Vagina (tissue), 2 donors: ENCODE measurements around the gene DGCR8. TPM values are rescaled to one million over a fixed set of nuclear protein-coding genes. Genes with fewer than 3 reads are reported as not detected.

Experiments
- DNase-seq, 2 donors: peaks; one replicate each; pipeline ENCODE4 v3.0.0-alpha.2; 2017; ENCODE audit errors: extremely low spot score in 2 of 2
- H3K27ac ChIP-seq: fragments of 200-600 bp; sonication (generic); one replicate; pipeline ENCODE4 v1.5.1; 2019
- H3K27me3 ChIP-seq: fragments of 200-600 bp; sonication (generic); one replicate; pipeline ENCODE4 v1.5.1; 2019
- H3K36me3 ChIP-seq, 2 donors: fragments of 200-600 bp; sonication (generic); one replicate each; pipeline ENCODE4 v1.5.1; 2017 to 2019
- H3K4me1 ChIP-seq: fragments of 200-600 bp; sonication (generic); one replicate; pipeline ENCODE4 v1.5.1; 2019
- H3K4me3 ChIP-seq, 2 donors: fragments of 200-600 bp; sonication (generic); 1 replicate in 1 of 2; 2 replicates in 1 of 2; pipeline ENCODE4 v1.5.1; 2016 to 2019
- H3K9me3 ChIP-seq: fragments of 200-600 bp; sonication (generic); one replicate; pipeline ENCODE4 v1.5.1; 2019
- CTCF ChIP-seq, 3 experiments: fragments of 450-650 bp in 2 of 3; fragments of 200-600 bp in 1 of 3; sonication (generic) in 1 of 3; IDR thresholded peaks; one replicate each; pipeline ENCODE4 v1.5.1; 2017 to 2019; ENCODE audit warnings: antibody characterized with exemption in 3 of 3, mild to moderate bottlenecking in 2 of 3, moderate library complexity in 2 of 3
- POLR2A ChIP-seq, 2 donors: fragments of 450-650 bp; IDR thresholded peaks; one replicate each; pipeline ENCODE4 v1.6.1; 2017; ENCODE audit warnings: antibody characterized with exemption in 2 of 2, mild to moderate bottlenecking in 2 of 2, moderate library complexity in 2 of 2
- POLR2AphosphoS5 ChIP-seq, 2 donors: sonication (generic); formaldehyde crosslinking; IDR thresholded peaks; one replicate each; pipeline ENCODE4 v1.9.0; 2017; ENCODE audit warnings: antibody characterized with exemption in 2 of 2, mild to moderate bottlenecking in 2 of 2, low read depth in 1 of 2; ENCODE audit not compliant: insufficient read depth in 1 of 2
- intact Hi-C: fragments of 100-400 bp; cut with DNase I; formaldehyde crosslinking; loops from one replicate; pipeline ENCODE4 v1.15.1; 2023
- total RNA-seq: library from RNA; depleted of rRNA; stranded (reverse); fragments of >200 nt; gene quantifications from one replicate; pipeline ENCODE4 v1.2.3, GENCODE V29; 2016

Gene DGCR8
- total RNA-seq, 1 donor from 2014 or later = 27.3 TPM

- TF ChIP-seq POLR2AphosphoS5 (IDR thresholded peaks at IDR 0.05; ENCODE audit: insufficient read depth in 1 of 2, low read depth in 1 of 2) (no peak), CTCF (IDR thresholded peaks at IDR 0.05) (no peak), POLR2A (IDR thresholded peaks at IDR 0.05) (no peak)
- peaks cover 0 to 81% of the 10 kb centered on the region in 2 donors for H3K36me3 ChIP-seq
- H3K27me3 ChIP-seq = no peaks in the 10 kb centered on the region
- no peaks in the 10 kb centered on the region for H3K9me3 ChIP-seq
- no peak for DNase-seq
- H3K4me3 ChIP-seq = no peak overlapping the region
- H3K4me1 ChIP-seq = no peaks in the 10 kb centered on the region
- intact Hi-C loops = no loop called here
- no peak overlapping the region for H3K27ac ChIP-seq
These were observed 28.1 kb downstream of the DGCR8 start for GRCh38 chr22:20107951-20108756.

- H3K27ac ChIP-seq = no peak overlapping the region
- H3K27me3 ChIP-seq = no peaks in the 10 kb centered on the region
- H3K36me3 ChIP-seq = peaks cover 0 to 86% of the 10 kb centered on the region in 2 donors
- TF ChIP-seq CTCF (IDR thresholded peaks at IDR 0.05) (no peak), POLR2A (IDR thresholded peaks at IDR 0.05) (no peak), POLR2AphosphoS5 (IDR thresholded peaks at IDR 0.05; ENCODE audit: insufficient read depth in 1 of 2, low read depth in 1 of 2) (no peak)
- intact Hi-C loops = no loop called here
- H3K9me3 ChIP-seq = no peaks in the 10 kb centered on the region
- no peaks in the 10 kb centered on the region for H3K4me1 ChIP-seq
- no peak overlapping the region for H3K4me3 ChIP-seq
- no peak for DNase-seq
These were observed 28.8 kb downstream of the DGCR8 start for GRCh38 chr22:20108757-20109230.

GRCh38 chr22:20109411-20110358, 29.6 kb downstream of the DGCR8 start:
- no peaks in the 10 kb centered on the region for H3K4me1 ChIP-seq
- H3K9me3 ChIP-seq = no peaks in the 10 kb centered on the region
- H3K27ac ChIP-seq = no peak overlapping the region

GRCh38 chr22:20110359-20110985, 30.4 kb downstream of the DGCR8 start:
- H3K27me3 ChIP-seq = no peaks in the 10 kb centered on the region
- intact Hi-C loops = loop anchor here (10.0 kb wide), 1 partner anchor 1964 kb away; no protein-coding TSS in a partner anchor
- no peak for DNase-seq

More at GRCh38 chr22:20109411-20110358, 29.6 kb downstream of the DGCR8 start:
- H3K4me3 ChIP-seq = no peak overlapping the region
- peaks cover 0 to 91% of the 10 kb centered on the region in 2 donors for H3K36me3 ChIP-seq
- H3K27me3 ChIP-seq = no peaks in the 10 kb centered on the region
- TF ChIP-seq POLR2AphosphoS5 (IDR thresholded peaks at IDR 0.05; ENCODE audit: insufficient read depth in 1 of 2, low read depth in 1 of 2) (peak in 1 of 2 donors; percentile 15), POLR2A (IDR thresholded peaks at IDR 0.05) (no peak)
- DNase-seq = no peak
- intact Hi-C loops = loop anchor here (10.0 kb wide), 1 partner anchor 1965 kb away; no protein-coding TSS in a partner anchor

More at GRCh38 chr22:20110359-20110985, 30.4 kb downstream of the DGCR8 start:
- H3K36me3 ChIP-seq = peaks cover 0 to 87% of the 10 kb centered on the region in 2 donors
- no peak overlapping the region for H3K4me3 ChIP-seq
- no peak overlapping the region for H3K27ac ChIP-seq
- H3K9me3 ChIP-seq = no peaks in the 10 kb centered on the region
- peaks cover 2% of the 10 kb centered on the region for H3K4me1 ChIP-seq
- TF ChIP-seq POLR2AphosphoS5 (IDR thresholded peaks at IDR 0.05; ENCODE audit: insufficient read depth in 1 of 2, low read depth in 1 of 2) (no peak), CTCF (IDR thresholded peaks at IDR 0.05) (no peak), POLR2A (IDR thresholded peaks at IDR 0.05) (no peak)
